ENCODE measurements around the gene ERCC5.

- no peak for TF ChIP-seq CTCF (conservative IDR thresholded peaks at IDR 0.05; ENCODE audit: low read depth, low read length)
- no peak for TF ChIP-seq EZH2 (IDR thresholded peaks at IDR 0.05; ENCODE audit: borderline replicate concordance, low read depth, low read length, poor library complexity, severe bottlenecking)
Measured at GRCh38 chr13:102838273-102838672, 7.6 kb upstream of the ERCC5 start.

All from A673 (cell line).